B cell (primary cell): Measurements from ENCODE around the gene MAP1LC3B2. TPM values are rescaled to one million over a fixed set of nuclear protein-coding genes. Genes with fewer than 3 reads are reported as not detected.

Experiments used
- ATAC-seq: fragments of 200-7000 bp; cut with Tn5 transposase; one replicate; pipeline ENCODE4 v1.10.0; 2021; ENCODE audit warnings: low read depth, mild to moderate bottlenecking, moderate number of reproducible peaks, moderate library complexity
- CTCF ChIA-PET: fragments of 350-600 bp; sonication (Branson Sonifier 250); formaldehyde crosslinking; loops from one replicate; lab custom pipeline; 2021; ENCODE audit warnings: antibody characterized with exemption, inconsistent platforms; lab: Charles Lee
- POLR2A ChIA-PET: fragments of 350-600 bp; sonication (Branson Sonifier 250); formaldehyde crosslinking; loops from one replicate; lab custom pipeline; 2021; ENCODE audit warnings: antibody characterized with exemption; lab: Charles Lee
- DNase-seq: peaks from one replicate; pipeline ENCODE4 v3.0.0; 2013
- H2AFZ ChIP-seq: 2 replicates; pipeline ENCODE4 v1.6.1; 2012; ENCODE audit warnings: mild to moderate bottlenecking, low read depth, low read length; ENCODE audit not compliant: insufficient read depth, poor library complexity, severe bottlenecking
- H3K27ac ChIP-seq, 2 donors: 1 replicate in 1 of 2; 2 replicates in 1 of 2; pipeline ENCODE4 v1.5.1; 2012 to 2013; ENCODE audit warnings: low read length in 2 of 2, mild to moderate bottlenecking in 2 of 2, moderate library complexity in 1 of 2
- H3K27me3 ChIP-seq, 4 experiments: fragments of 200-600 bp in 1 of 4; sonication (generic) in 1 of 4; replicated peaks in 1 of 4; 1 replicate in 2 of 4; 2 replicates in 2 of 4; pipeline versions ENCODE4 v1.6.1 to v1.7.0; 2013 to 2016; ENCODE audit warnings: low read length in 3 of 4, mild to moderate bottlenecking in 2 of 4, mixed read lengths in 1 of 4, moderate library complexity in 1 of 4; ENCODE audit not compliant: insufficient read depth in 4 of 4, control insufficient read depth in 3 of 4; ENCODE audit errors: control extremely low read depth in 1 of 4
- H3K36me3 ChIP-seq, 2 experiments: replicated peaks in 1 of 2; 1 replicate in 1 of 2; 2 replicates in 1 of 2; pipeline versions ENCODE4 v1.6.1 to v1.7.1; 2013; ENCODE audit warnings: low read length in 1 of 2; ENCODE audit not compliant: insufficient read depth in 2 of 2, control insufficient read depth in 1 of 2; ENCODE audit errors: control extremely low read depth in 1 of 2, extremely low read depth in 1 of 2
- H3K4me1 ChIP-seq, 2 donors: fragments of 200-600 bp in 1 of 2; sonication (generic) in 1 of 2; 1 replicate in 1 of 2; 2 replicates in 1 of 2; pipeline versions ENCODE4 v1.5.1 to v1.6.1; 2013 to 2017; ENCODE audit warnings: low read length in 2 of 2; ENCODE audit not compliant: control insufficient read depth in 2 of 2, insufficient read depth in 2 of 2
- H3K4me2 ChIP-seq: replicated peaks from 2 replicates; pipeline ENCODE3; 2012; ENCODE audit warnings: mild to moderate bottlenecking, low read depth, low read length; ENCODE audit not compliant: poor library complexity, severe bottlenecking
- H3K4me3 ChIP-seq, 5 experiments: fragments of 200-600 bp in 1 of 5; sonication (generic) in 1 of 5; 1 replicate in 3 of 5; 2 replicates in 2 of 5; pipeline versions ENCODE4 v1.5.1 to v1.7.0; 2011 to 2016; ENCODE audit warnings: low read length in 4 of 5, mild to moderate bottlenecking in 4 of 5, low read depth in 2 of 5, control low read depth in 1 of 5, moderate library complexity in 1 of 5; ENCODE audit not compliant: insufficient read depth in 1 of 5; ENCODE audit errors: control extremely low read depth in 1 of 5, extremely low read depth in 1 of 5
- H3K79me2 ChIP-seq: fragments of 200-600 bp; sonication (generic); one replicate; pipeline ENCODE4 v1.6.0; 2016; ENCODE audit warnings: low read length; ENCODE audit not compliant: control insufficient read depth, insufficient read depth
- H3K9ac ChIP-seq: fragments of 200-600 bp; sonication (generic); 2 replicates; pipeline ENCODE4 v1.6.1; 2017; ENCODE audit warnings: mild to moderate bottlenecking, low read length, moderate library complexity
- H3K9me3 ChIP-seq, 3 donors: one replicate each; pipeline versions ENCODE4 v1.6.1 to v1.7.1; 2013; ENCODE audit warnings: low read length in 2 of 3; ENCODE audit not compliant: control insufficient read depth in 2 of 3, insufficient read depth in 1 of 3; ENCODE audit errors: control extremely low read depth in 1 of 3
- H4K20me1 ChIP-seq: 2 replicates; pipeline ENCODE4 v1.6.0; 2012; ENCODE audit warnings: mild to moderate bottlenecking, low read length; ENCODE audit not compliant: insufficient read depth, control insufficient read depth, poor library complexity, severe bottlenecking
- H3K27ac Mint-ChIP-seq: one replicate; pipeline ENCODE4 v1.8.0; 2021; ENCODE audit warnings: mixed read lengths
- H3K27me3 Mint-ChIP-seq: one replicate; pipeline ENCODE4 v1.8.0; 2021; ENCODE audit warnings: mixed read lengths
- H3K4me1 Mint-ChIP-seq: one replicate; pipeline ENCODE4 v1.8.0; 2021; ENCODE audit warnings: mixed read lengths
- H3K4me3 Mint-ChIP-seq: one replicate; pipeline ENCODE4 v1.8.0; 2021; ENCODE audit warnings: mixed read lengths
- H3K9me3 Mint-ChIP-seq: one replicate; pipeline ENCODE4 v1.8.0; 2022; ENCODE audit warnings: mixed read lengths; ENCODE audit not compliant: insufficient read depth
- CTCF ChIP-seq: fragments of 200-600 bp; IDR thresholded peaks from one replicate; pipeline ENCODE4 v1.8.0; 2022; ENCODE audit warnings: antibody characterized with exemption, mild to moderate bottlenecking
- EZH2 ChIP-seq: IDR thresholded peaks from 2 replicates; pipeline ENCODE4 v1.6.1; 2012; ENCODE audit warnings: borderline replicate concordance, low read depth, mild to moderate bottlenecking, moderate library complexity, low read length; ENCODE audit not compliant: insufficient read depth, poor library complexity, severe bottlenecking
- WGBS: methylation state at CpG from one replicate; pipeline ENCODE4 v1.1.5; 2013; ENCODE audit warnings: missing lambda C conversion rate; ENCODE audit not compliant: insufficient coverage; 5-methylcytosine and 5-hydroxymethylcytosine counted together
- intact Hi-C: fragments of 100-400 bp; cut with micrococcal nuclease; formaldehyde crosslinking; loops from one replicate; pipeline ENCODE4 v1.10.0; 2022
- polyA plus RNA-seq: library from polyadenylated mRNA; depleted of rRNA; stranded (reverse); fragments of >200 nt; gene quantifications from 2 replicates; pipeline ENCODE4 v1.2.3, GENCODE V29; 2012
- total RNA-seq, 2 donors: library from RNA; stranded (reverse); fragments of 120-200 nt in 1 of 2; gene quantifications; 1 replicate in 1 of 2; 2 replicates in 1 of 2; pipeline versions ENCODE4 v1.2.3 to v1.2.4, GENCODE V29; 2013 to 2022

MAP1LC3B2 gene
- total and polyA plus RNA-seq, 2 donors (not counting 1 experiment from before 2014, with no cell fraction given) = 0.28 to 1.0 TPM

GRCh38 chr12:116517431-116518045 lies 41.6 kb upstream of the MAP1LC3B2 start:
- no peak overlapping the region for H3K27ac Mint-ChIP-seq

More at GRCh38 chr12:116517431-116518045, 41.6 kb upstream of the MAP1LC3B2 start:
- Histone ChIP-seq H3K79me2 (no peaks in the 10 kb centered on the region), H3K36me3 (no peaks in the 10 kb centered on the region), H3K4me1 (peaks cover 0 to 4% of the 10 kb centered on the region in 2 donors), H3K27me3 (no peaks in the 10 kb centered on the region), H3K27ac (no peak overlapping the region), H3K4me3 (no peak overlapping the region), H3K9me3 (peaks cover 0 to 7% (median 0%) of the 10 kb centered on the region in 3 donors), H2AFZ (no peak overlapping the region), H4K20me1 (no peaks in the 10 kb centered on the region), H3K4me2 (no peak overlapping the region), H3K9ac (no peak overlapping the region)
- Mint-ChIP-seq H3K9me3 (peaks cover 6% of the 10 kb centered on the region), H3K27me3 (no peaks in the 10 kb centered on the region), H3K4me1 (peaks cover 17% of the 10 kb centered on the region), H3K4me3 (no peak overlapping the region)
- intact Hi-C loops = no loop called here
- WGBS = 93% methylated on average over 4 of the region's 4 CpGs
- DNase-seq = no peak
- TF ChIP-seq EZH2 (no peak), CTCF (no peak)
- ATAC-seq = no peak
- ChIA-PET POLR2A (no interaction called here), CTCF (no interaction called here)
